DMS79 treated with DMSO at 0.1 percent for 48 hours (cell line): ENCODE data around the gene GPSM3.
"Not testable (repeated sequence)": the region's sequence is repeated elsewhere in the genome, so short reads cannot be mapped to it uniquely, and the experiment has no call there.

ENCODE experiments used
- DNase-seq: peaks from one replicate; lab custom pipeline; 2025; lab: John Stamatoyannopoulos, UW

Gene GPSM3

DNA sequence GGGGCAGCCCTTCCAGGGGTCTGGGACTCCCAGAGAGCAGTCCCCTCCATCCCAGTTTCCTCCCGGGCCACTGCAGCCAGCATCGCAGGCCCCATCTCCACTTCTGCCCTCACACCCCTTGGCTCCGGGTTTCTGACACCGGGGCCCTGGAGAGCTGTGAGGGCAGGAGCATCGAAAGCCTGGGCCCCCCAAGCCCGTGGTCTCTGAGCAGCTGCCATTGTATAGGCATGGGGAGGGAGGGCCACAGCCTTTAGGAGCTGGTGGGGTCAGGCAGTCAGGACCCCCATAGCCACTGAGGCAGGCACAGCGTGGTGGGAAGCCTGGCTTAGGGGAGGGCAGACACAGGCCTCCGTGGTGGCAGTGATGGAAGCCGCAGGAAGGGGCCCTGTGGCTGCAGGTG is 9.7 kb upstream of the GPSM3 start:
- DNase-seq, result no peak

DNA sequence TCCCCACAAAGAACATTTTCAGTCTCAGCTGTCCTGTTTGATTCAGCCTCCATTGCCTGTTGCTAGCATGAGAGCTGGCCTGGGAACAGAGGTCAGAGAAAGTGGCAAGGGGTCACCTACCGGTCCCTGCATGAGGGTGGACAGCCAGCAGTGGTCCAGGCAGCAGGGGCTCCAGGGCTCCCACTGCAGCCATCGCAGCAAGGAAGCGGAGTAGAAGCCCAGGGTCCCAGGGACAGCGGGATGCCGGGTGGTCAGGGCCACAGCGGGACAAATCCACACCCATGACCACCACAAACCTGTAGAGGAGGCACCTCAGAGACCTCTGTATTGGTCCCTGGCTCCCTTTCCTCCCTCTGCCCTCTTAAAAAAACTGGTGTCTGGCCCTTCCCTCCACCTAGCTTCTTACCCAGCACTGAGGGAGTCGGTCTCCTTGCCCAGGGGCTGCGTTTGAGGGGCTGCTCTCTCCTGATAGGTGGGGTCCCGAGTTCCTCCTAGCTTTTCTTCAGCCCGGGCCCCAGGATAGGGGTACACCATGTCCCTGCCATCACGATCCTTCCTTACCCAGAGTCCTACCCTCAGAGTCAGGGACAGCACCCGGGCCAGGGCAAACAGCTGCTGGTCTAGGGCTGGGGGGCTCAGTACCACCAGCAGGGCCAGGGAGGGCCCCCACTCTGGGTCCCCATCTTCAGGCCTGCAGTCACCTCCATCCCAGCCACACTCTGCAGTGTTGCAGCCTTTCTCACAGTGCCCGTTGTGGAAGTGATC is 8.4 kb upstream of the GPSM3 start:
- DNase-seq, result no peak

DNA sequence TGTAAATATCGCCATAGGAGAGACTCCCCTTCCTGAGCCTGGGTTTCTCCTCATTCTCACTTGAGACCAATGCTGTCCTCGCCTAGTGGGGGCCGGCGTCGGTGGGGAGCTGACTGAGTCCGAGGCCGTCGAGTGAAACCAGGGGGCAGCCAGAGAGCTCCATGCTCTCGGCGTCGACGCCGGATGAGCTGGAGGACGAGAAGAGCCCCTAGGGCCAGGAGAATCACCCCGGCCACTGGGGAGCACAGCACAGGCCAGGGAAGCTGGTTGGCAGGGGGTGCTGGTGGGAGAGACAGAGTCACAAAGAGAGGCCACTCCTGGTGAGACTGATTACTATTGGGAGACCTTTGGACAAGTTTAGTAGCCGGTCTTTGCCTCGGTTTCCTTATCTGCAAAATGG is 6.4 kb upstream of the GPSM3 start:
- DNase-seq, result no peak

DNA sequence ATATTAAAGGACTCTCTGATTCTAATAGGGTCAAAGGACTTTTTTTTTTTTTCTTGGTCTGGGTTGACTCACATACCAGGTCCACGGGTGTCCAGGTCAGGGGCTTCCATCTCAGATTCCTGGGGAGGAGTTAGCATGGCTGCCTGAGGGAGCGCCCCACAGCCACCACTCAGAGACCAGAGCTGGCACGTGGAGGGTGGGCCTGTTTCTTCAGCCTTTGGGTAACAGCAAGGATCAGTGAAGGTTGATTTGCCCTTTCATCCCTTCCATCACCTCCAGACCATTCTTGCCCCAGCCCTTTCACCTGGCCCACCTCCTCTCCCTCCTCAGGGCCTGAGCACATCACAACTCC is 5.9 kb upstream of the GPSM3 start:
- DNase-seq, result no peak

DNA sequence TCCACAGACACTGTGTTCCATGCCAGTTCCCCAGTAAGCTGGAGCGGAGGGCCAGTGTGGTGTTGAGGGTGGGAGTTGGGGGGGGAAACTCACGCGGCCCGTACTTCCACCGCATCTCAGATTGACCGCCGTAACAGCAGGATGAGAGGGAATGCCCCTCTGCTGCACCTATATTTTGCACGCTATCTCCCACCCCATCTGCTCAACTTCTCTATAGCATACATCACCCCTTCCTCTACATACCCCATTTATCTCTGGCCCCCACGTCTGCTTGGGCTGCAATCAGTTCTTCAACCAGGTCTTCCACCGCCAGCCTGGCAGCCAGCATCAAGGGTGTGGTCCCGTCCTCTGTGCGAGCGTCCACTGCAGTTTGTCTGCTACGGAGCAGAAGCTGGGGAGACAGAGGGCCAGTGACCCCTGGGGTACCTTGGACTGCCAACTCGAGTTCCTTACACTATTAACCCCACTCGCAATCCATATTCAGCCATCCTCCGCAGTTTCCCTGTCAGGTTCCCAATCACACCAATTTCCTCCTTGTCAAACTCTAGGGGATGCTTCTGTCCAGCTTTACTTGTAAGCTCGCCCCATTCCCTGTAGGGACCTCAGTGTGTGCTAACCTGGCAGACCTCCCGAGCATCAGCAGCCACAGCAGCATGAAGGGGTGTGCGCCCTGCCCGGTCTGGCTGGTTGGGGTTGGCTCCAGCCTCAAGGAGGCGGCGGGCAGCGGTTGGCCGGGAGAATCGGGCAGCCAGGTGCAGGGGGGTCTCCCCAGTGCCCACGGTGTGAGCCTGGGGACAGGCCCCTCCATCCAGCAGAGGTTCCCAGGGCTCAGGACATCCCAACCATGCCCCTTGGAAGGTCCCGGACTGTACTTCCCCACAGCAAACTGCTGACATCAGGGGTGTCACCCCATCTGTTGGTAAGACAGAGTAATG is 4.5 kb upstream of the GPSM3 start:
- DNase-seq, result no peak

DNA sequence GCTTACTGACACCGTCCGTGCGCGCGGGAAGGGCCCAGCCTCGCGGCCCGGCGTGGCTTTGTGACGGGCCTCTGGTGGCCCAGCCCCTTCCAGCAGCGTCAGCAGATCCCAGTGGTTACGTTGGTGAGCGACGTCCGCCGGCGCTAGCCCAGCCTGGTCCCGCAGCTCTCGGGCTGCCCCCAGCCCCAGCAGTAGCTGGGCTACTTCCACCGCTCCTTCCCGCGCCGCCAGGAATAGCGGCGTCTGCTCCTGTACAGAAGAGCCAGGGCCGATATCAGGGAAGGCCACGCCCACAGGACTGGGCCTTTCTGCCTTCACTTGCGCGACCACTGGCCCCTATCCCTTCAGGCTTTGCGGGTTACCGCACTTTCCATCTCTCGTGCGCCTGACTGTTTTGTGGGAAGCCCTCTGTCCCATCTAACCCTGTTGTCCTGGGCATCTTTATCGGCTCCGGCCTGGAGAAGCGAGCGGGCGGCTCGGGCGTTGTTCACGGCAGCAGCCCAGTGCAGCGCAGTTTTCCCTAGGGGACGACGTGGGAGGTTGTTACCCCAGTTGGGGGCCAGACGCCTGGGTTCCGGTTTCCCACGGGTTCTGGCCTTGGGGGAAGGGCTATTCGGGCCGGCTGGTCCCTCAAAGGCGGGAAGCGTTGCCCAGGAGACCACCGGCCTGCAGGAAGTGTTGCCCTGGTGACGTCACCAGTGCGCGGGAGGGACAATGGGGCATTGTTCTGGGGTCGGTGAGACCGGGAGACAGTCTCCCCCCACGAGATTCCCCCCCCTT is 3.6 kb upstream of the GPSM3 start:
- DNase-seq, result peak; percentile 76

DNA sequence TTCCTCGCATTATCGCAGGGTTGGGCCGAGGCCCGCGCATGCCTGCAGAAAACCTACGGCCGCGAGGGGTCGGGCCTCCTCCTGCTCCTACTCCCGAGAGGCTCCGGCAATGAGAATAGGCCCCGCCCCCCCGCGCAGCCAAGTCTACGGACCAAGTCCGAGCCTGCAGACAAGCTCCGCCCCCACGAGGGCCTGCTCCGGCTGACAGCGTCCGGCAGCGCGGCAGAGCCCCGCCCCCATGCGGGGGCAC is 3.1 kb upstream of the GPSM3 start:
- DNase-seq, result peak; percentile 96

DNA sequence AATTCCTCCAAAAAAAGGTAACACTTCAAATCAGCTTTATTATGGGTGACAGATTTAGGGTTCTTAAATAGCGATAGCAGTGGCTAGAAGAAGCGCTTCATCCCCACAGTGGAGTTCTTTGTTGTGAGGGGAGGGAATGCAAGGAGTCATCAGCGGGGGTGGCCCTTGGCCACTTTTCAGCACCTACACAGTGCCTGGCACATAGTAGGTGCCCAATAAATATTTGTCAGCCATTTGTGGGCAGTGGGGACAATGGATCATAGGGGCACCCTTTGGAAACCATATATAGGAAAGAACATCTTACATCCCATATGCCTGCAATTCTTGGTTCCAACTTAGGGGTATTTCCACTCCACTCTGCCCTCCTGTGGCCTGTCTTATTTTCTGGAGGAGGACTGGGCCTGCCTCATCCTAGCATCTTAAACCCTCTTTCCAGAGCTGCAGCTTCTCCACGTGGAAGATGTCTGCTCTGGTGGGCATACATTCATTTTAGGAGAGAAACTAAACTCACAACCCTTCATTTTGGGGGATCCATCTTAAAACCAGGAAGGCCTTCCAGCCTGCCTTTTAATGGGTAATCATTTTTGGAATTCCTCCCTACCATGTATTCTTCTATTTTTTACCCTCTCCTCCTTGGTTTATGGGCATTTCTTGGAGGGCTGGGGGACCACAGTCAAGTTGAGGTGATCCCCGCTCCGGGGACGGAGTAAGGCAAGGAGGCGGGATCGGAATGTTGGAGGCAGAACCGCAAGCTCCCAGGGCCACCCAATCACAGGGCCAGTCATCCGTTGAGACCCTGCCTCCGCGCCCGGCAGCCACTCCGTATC is 2.6 kb upstream of the GPSM3 start:
- peak; percentile 32 for DNase-seq

GRCh38 chr6:32194388-32194787 is 1.9 kb upstream of the GPSM3 start:
- no peak for DNase-seq

GRCh38 chr6:32193096-32193495 is 653 bp upstream of the GPSM3 start:
- not testable (repeated sequence) for DNase-seq

DNA sequence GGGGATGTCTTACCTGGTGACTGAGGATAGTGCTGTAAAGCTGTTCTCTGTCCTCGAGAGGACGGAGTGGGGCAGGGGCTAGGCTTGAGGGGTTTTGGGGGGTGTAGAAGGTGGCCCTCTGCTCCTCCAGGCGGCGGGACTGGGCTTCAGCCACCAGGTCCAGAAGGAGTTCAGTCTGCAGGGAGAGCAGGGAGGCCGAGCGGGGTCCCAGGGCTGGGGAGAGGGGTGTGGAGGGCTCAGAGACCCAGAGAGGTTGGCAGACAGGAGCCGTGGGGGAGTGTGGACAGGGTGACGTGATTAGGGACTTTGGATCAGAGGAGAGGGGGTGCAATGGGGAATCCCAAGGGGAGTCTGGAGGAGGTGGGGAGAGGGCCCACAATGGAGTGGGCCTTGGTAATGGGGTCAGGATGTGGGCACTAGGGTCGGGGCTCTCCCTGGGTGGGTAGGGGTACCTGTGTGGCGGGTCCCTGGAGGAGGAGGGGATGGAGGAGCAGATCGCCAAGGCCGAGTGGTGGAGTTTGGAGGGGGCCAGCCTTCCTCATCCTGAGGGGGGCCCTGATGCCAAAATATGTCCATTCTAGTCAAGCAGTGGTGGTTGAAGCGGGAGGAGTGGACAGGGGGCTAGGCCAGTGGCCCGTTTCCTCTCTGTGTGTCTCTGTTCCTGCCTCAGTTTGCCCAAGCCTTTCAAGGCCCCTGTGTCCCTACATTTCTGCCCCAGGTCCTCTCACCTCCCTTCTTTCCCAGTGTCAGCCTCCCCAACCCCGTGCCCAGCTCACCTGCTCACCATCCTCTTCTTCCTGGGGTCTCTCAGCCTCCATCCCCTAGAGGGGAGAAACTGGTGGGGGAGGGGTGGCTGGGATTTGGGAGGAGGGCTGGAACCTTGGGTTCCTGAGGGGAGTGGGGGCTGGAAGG is 491 bp downstream of the GPSM3 start:
- DNase-seq, result no peak

DNA sequence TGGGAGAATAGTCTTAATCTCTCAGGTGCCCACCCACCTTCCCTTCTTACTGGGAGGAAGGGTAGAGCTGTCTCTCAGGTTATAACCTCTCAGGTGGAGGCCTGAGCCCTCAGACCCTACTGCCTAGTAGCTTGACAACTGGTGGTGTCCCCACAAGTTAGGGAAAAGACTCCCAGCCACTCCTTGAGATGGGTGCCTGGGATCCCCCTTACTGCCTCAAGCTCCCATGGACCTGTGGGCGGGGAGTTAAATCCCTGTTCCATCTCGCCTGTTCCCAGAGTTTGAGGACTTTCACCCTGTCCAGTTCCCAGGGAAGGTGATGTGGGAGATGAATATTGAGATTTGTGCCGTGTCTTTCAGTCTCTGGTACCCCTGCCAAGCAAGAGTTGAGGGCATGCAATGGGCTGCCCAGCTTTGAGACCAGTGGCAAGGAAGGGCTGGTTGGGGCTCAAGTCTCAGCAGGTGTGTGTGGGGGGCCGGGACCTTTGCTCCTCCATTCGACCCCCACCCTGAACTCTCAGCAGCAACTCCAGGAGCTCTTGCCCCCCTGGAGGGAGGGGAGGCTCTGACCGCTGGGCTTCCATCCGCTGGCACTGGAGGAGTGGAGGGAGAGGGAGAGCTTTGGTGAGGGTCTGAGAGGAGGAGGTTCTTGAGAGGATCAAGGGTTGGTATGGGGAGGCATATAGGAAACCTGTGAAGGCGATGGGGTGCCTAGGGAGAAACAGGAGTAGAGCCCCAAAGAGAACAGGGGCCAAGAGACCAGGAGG is 1.3 kb downstream of the GPSM3 start:
- no peak for DNase-seq

DNA sequence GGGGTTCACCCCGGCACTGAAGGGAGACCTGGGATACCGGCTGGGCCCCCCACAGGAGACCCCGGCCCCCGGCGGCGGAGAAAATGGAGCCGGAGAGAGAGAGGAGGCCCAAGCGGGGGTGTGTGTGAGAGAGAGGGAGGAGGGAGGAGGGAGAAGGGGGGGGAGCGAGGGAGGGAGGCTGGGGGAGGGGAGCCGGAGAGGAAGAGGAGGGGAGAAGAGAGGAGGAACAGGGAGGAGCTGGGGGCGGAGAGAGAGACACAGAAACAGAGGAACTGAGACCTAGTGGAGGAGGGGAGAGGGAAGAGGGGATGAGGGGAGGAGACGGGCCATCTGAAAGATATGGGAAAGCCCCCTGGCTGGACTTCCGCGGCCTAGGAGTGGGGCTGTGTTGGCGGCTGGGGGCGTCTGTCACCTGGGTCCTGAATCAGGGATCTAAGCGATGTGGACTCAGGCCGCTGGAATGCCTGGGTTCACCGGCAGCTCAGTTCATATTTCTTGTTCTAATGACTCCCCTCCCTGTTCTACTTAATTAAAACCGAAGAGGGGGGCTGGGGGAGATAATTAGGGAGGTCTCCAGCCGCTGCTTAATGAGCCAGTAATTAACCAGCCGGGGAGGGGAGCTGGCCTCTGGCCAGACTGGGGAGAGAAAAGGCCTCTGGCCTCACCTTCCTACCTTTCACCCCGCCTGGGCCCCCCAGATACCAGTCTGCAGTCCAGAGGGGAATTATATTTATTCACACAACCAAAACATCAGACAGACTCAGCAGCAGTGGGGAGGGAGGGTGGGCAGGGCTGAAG is 2.2 kb downstream of the GPSM3 start, which contains the start of gene PBX2:
Gene PBX2, minus strand, starts transcription at position 149 of the 798 bp plus-strand sequence. CDS start 287 bp downstream, outside the sequence.
- DNase-seq, result peak; percentile 88

GRCh38 chr6:32189742-32190053 is 2.7 kb downstream of the GPSM3 start:
- no peak for DNase-seq

- DNase-seq, result no peak
Observed at GRCh38 chr6:32189069-32189741, 3.2 kb downstream of the GPSM3 start.

- DNase-seq, result no peak
Observed at GRCh38 chr6:32188381-32189068, 3.9 kb downstream of the GPSM3 start.

DNA sequence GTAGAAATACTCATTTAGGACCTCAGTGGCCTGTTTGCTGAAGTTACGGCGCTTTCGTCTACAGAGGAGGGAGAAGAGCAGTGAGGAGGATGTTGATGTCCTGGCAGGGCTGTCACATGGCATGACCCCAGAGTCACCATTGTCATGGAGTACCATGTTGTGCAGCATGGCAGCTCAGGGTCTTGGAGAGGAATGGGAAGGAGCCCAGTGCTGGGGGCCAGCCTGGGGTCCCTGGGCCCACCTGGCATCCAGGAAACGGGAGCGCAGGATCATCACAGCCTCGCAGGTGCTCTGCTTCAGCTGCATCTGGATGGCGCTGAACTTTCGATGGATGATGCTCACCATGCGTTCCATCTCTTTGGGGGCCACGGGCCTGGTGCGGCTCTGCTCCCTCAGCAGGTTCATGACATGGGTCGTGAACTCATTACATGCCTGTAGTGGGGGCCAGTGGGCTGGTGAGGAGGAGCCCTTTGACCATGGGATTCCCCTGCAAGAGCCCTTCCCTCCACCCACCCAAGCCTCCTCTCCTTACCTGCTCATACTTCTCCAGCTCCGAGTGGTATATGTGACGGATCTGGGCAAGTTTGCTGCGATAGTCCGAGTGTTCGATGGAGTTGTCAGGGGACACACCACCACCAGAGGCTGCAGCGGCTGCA is 4.6 kb downstream of the GPSM3 start:
- not testable (repeated sequence) for DNase-seq
